ENCODE results near the gene LGALS9. TPM values are rescaled to one million over a fixed set of nuclear protein-coding genes. Genes with fewer than 3 reads are reported as not detected.

Gene LGALS9
- polyA plus RNA-seq, 1 donor (not counting 4 experiments of a cell fraction or from before 2014, with no cell fraction given) = 0.94 TPM

DNA sequence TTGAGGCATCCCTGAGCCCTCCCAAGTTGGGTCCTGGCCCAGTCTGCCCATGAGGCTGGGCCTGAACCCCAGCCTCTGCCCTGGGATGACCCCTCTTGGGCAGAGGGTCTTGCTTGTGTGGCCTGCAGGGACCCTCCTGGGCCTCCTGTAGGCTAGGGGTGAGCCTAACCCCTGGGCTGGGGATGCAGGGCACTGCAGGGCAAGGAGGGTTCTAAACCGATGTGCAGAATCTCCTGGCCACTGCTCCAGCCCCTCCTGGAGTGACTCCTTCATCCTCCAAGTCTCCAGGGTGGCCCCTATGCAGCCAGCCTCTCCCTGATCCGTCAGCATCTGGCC, 37.5 kb downstream of the LGALS9 start:
- no peaks in the 10 kb centered on the region for H3K79me2 ChIP-seq (ENCODE audit: control insufficient read depth, insufficient read depth, low read length)
- H3K27ac ChIP-seq (ENCODE audit: control insufficient read depth, insufficient read depth, low read length) = no peak overlapping the region
- H3K9me1 ChIP-seq (ENCODE audit: control insufficient read depth, extremely low read depth, insufficient read depth, low read length) = no peaks in the 10 kb centered on the region
- dilution Hi-C loops (cut with MboI; ENCODE audit: extremely low pct_ligation_motif_present, low sequenced_read_pairs) = no loop called here
- no peak overlapping the region for H3K9ac ChIP-seq (ENCODE audit: control insufficient read depth, extremely low read depth, insufficient read depth, low read length)
- H3K36me3 ChIP-seq (ENCODE audit: control insufficient read depth in 2 of 2, extremely low read depth in 1 of 2, insufficient read depth in 2 of 2, low read length in 2 of 2) = no peaks in the 10 kb centered on the region
- H3K9me3 ChIP-seq (ENCODE audit: control insufficient read depth, low read depth, low read length) = no peaks in the 10 kb centered on the region
- H3K4me2 ChIP-seq (ENCODE audit: control insufficient read depth, extremely low read depth, insufficient read depth, low read depth, low read length) = no peak overlapping the region
- no peak overlapping the region for H2AFZ ChIP-seq (ENCODE audit: control insufficient read depth, low read length)
- H3K4me3 ChIP-seq (ENCODE audit: control insufficient read depth in 2 of 3, extremely low read depth in 1 of 3, insufficient read depth in 2 of 3, low read depth in 1 of 3, low read length in 3 of 3) = no peak overlapping the region
- H4K20me1 ChIP-seq (ENCODE audit: control insufficient read depth, extremely low read depth, insufficient read depth, low read length) = no peaks in the 10 kb centered on the region
- FAIRE-seq = no peak
- H3K27me3 ChIP-seq (ENCODE audit: control insufficient read depth, extremely low read depth, insufficient read depth, low read length) = no peaks in the 10 kb centered on the region
- H3K4me1 ChIP-seq (ENCODE audit: control insufficient read depth, extremely low read depth, insufficient read depth, low read length) = no peaks in the 10 kb centered on the region
- DNase-seq (ENCODE audit: low read depth, low spot score) = no peak
- TF ChIP-seq EZH2 (IDR thresholded peaks at IDR 0.05; ENCODE audit: low read length) (no peak), CTCF (optimal IDR thresholded peaks at IDR 0.05 in 1 of 3, IDR thresholded peaks at IDR 0.05 in 1 of 3, conservative IDR thresholded peaks at IDR 0.05 in 1 of 3; ENCODE audit: extremely low read depth in 1 of 3, insufficient read depth in 2 of 3, low read length in 3 of 3) (no peak)

- no peak for DNase-seq (ENCODE audit: low read depth, low spot score)
- no peaks in the 10 kb centered on the region for H3K9me1 ChIP-seq (ENCODE audit: control insufficient read depth, extremely low read depth, insufficient read depth, low read length)
- no peaks in the 10 kb centered on the region for H3K79me2 ChIP-seq (ENCODE audit: control insufficient read depth, insufficient read depth, low read length)
- FAIRE-seq = no peak
- no peaks in the 10 kb centered on the region for H3K4me1 ChIP-seq (ENCODE audit: control insufficient read depth, extremely low read depth, insufficient read depth, low read length)
- H3K36me3 ChIP-seq (ENCODE audit: control insufficient read depth in 2 of 2, extremely low read depth in 1 of 2, insufficient read depth in 2 of 2, low read length in 2 of 2) = no peaks in the 10 kb centered on the region
- H4K20me1 ChIP-seq (ENCODE audit: control insufficient read depth, extremely low read depth, insufficient read depth, low read length) = no peaks in the 10 kb centered on the region
- TF ChIP-seq EZH2 (IDR thresholded peaks at IDR 0.05; ENCODE audit: low read length) = no peak
- no peaks in the 10 kb centered on the region for H3K27me3 ChIP-seq (ENCODE audit: control insufficient read depth, extremely low read depth, insufficient read depth, low read length)
- no peak overlapping the region for H3K9ac ChIP-seq (ENCODE audit: control insufficient read depth, extremely low read depth, insufficient read depth, low read length)
- H2AFZ ChIP-seq (ENCODE audit: control insufficient read depth, low read length) = no peak overlapping the region
- dilution Hi-C loops (cut with MboI; ENCODE audit: extremely low pct_ligation_motif_present, low sequenced_read_pairs) = no loop called here
- H3K4me2 ChIP-seq (ENCODE audit: control insufficient read depth, extremely low read depth, insufficient read depth, low read depth, low read length) = no peak overlapping the region
- no peaks in the 10 kb centered on the region for H3K9me3 ChIP-seq (ENCODE audit: control insufficient read depth, low read depth, low read length)
- no peak overlapping the region for H3K4me3 ChIP-seq (ENCODE audit: control insufficient read depth in 2 of 3, extremely low read depth in 1 of 3, insufficient read depth in 2 of 3, low read depth in 1 of 3, low read length in 3 of 3)
- no peak overlapping the region for H3K27ac ChIP-seq (ENCODE audit: control insufficient read depth, insufficient read depth, low read length)
These were observed 38.1 kb downstream of the LGALS9 start for GRCh38 chr17:27669136-27669535.

GRCh38 chr17:27669850-27670249, 38.9 kb downstream of the LGALS9 start:
- no peaks in the 10 kb centered on the region for H3K36me3 ChIP-seq (ENCODE audit: control insufficient read depth in 2 of 2, extremely low read depth in 1 of 2, insufficient read depth in 2 of 2, low read length in 2 of 2)
- H3K9ac ChIP-seq (ENCODE audit: control insufficient read depth, extremely low read depth, insufficient read depth, low read length) = no peak overlapping the region
- FAIRE-seq = no peak
- H3K27me3 ChIP-seq (ENCODE audit: control insufficient read depth, extremely low read depth, insufficient read depth, low read length) = no peaks in the 10 kb centered on the region
- H3K9me1 ChIP-seq (ENCODE audit: control insufficient read depth, extremely low read depth, insufficient read depth, low read length) = no peaks in the 10 kb centered on the region
- no peak overlapping the region for H3K4me3 ChIP-seq (ENCODE audit: control insufficient read depth in 2 of 3, extremely low read depth in 1 of 3, insufficient read depth in 2 of 3, low read depth in 1 of 3, low read length in 3 of 3)
- no peak overlapping the region for H3K4me2 ChIP-seq (ENCODE audit: control insufficient read depth, extremely low read depth, insufficient read depth, low read depth, low read length)
- no peak overlapping the region for H3K27ac ChIP-seq (ENCODE audit: control insufficient read depth, insufficient read depth, low read length)
- no peak for DNase-seq (ENCODE audit: low read depth, low spot score)
- H3K79me2 ChIP-seq (ENCODE audit: control insufficient read depth, insufficient read depth, low read length) = no peaks in the 10 kb centered on the region
- TF ChIP-seq EZH2 (IDR thresholded peaks at IDR 0.05; ENCODE audit: low read length) (no peak), CTCF (optimal IDR thresholded peaks at IDR 0.05 in 1 of 3, IDR thresholded peaks at IDR 0.05 in 1 of 3, conservative IDR thresholded peaks at IDR 0.05 in 1 of 3; ENCODE audit: extremely low read depth in 1 of 3, insufficient read depth in 2 of 3, low read length in 3 of 3) (no peak)
- no peaks in the 10 kb centered on the region for H3K9me3 ChIP-seq (ENCODE audit: control insufficient read depth, low read depth, low read length)
- H4K20me1 ChIP-seq (ENCODE audit: control insufficient read depth, extremely low read depth, insufficient read depth, low read length) = no peaks in the 10 kb centered on the region
- dilution Hi-C loops (cut with MboI; ENCODE audit: extremely low pct_ligation_motif_present, low sequenced_read_pairs) = no loop called here
- no peaks in the 10 kb centered on the region for H3K4me1 ChIP-seq (ENCODE audit: control insufficient read depth, extremely low read depth, insufficient read depth, low read length)
- no peak overlapping the region for H2AFZ ChIP-seq (ENCODE audit: control insufficient read depth, low read length)

All from keratinocyte (primary cell).